Vagina (tissue), 2 donors: ENCODE data around the gene CISTR.

Experiments
- POLR2A ChIP-seq, 2 donors: fragments of 450-650 bp; IDR thresholded peaks; one replicate each; pipeline ENCODE4 v1.6.1; 2017; ENCODE audit warnings: antibody characterized with exemption in 2 of 2, mild to moderate bottlenecking in 2 of 2, moderate library complexity in 2 of 2
- TF ChIP-seq, protein P1 (sequence below), 3 experiments: fragments of 450-650 bp in 2 of 3; fragments of 200-600 bp in 1 of 3; sonication (generic) in 1 of 3; IDR thresholded peaks; one replicate each; pipeline ENCODE4 v1.5.1; 2017 to 2019; ENCODE audit warnings: antibody characterized with exemption in 3 of 3, mild to moderate bottlenecking in 2 of 3, moderate library complexity in 2 of 3

DNA sequence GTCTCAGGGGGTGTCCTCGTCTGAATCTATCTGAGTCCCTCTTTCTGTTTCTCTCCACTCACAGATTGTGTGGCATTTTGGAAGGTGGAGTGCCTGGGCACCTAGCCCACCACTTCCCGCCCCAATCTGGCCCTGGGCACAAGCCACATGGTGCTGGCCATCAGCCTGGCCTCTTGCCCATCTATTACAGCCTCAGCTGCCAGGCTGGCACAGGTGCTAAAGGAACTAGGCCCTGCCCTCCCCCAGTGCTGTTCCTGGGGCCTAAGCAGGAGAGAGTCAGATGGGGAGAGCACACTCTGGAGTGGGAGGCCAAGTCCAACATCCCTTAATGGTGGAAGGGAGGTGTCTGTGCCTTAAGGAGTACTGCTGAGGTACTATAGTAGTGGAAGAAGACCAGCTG, 16.2 kb downstream of the CISTR start:
- TF ChIP-seq, protein P1, sequence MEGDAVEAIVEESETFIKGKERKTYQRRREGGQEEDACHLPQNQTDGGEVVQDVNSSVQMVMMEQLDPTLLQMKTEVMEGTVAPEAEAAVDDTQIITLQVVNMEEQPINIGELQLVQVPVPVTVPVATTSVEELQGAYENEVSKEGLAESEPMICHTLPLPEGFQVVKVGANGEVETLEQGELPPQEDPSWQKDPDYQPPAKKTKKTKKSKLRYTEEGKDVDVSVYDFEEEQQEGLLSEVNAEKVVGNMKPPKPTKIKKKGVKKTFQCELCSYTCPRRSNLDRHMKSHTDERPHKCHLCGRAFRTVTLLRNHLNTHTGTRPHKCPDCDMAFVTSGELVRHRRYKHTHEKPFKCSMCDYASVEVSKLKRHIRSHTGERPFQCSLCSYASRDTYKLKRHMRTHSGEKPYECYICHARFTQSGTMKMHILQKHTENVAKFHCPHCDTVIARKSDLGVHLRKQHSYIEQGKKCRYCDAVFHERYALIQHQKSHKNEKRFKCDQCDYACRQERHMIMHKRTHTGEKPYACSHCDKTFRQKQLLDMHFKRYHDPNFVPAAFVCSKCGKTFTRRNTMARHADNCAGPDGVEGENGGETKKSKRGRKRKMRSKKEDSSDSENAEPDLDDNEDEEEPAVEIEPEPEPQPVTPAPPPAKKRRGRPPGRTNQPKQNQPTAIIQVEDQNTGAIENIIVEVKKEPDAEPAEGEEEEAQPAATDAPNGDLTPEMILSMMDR (IDR thresholded peaks at IDR 0.05) = no peak
- no peak for TF ChIP-seq POLR2A (IDR thresholded peaks at IDR 0.05)
